Activated T-helper 1 cell treated with anti-CD3 and anti-CD28 coated beads, Interleukin-12 subunit alpha, Interleukin-12 subunit beta, Interleukin-2, Interleukin-4 antibody, amounts not matched to agents 30 ng/mL and 10 ng/mL and 1 ng/mL, durations not matched to agents 14 hours and 24 hours and 36 hours (primary cell): ENCODE measurements around the gene SPDEF. TPM values are rescaled to one million over a fixed set of nuclear protein-coding genes. Genes with fewer than 3 reads are reported as not detected.

Source experiments
- DNase-seq: peaks from one replicate; pipeline ENCODE4 v3.0.0; 2021; ENCODE audit warnings: low spot score
- H3K27ac Mint-ChIP-seq: one replicate; pipeline ENCODE4 v1.8.0; 2021; ENCODE audit warnings: mild to moderate bottlenecking, mixed read lengths
- H3K27me3 Mint-ChIP-seq: one replicate; pipeline ENCODE4 v1.8.0; 2022; ENCODE audit warnings: mild to moderate bottlenecking, moderate library complexity, mixed read lengths; ENCODE audit not compliant: insufficient read depth
- H3K36me3 Mint-ChIP-seq: one replicate; pipeline ENCODE4 v1.8.0; 2021; ENCODE audit warnings: low read depth, mixed read lengths
- H3K4me1 Mint-ChIP-seq: one replicate; pipeline ENCODE4 v1.8.0; 2021; ENCODE audit warnings: low read depth, mixed read lengths
- H3K4me3 Mint-ChIP-seq: one replicate; pipeline ENCODE4 v1.8.0; 2021; ENCODE audit warnings: mild to moderate bottlenecking, moderate library complexity, mixed read lengths
- H3K9me3 Mint-ChIP-seq: one replicate; pipeline ENCODE4 v1.8.0; 2021; ENCODE audit warnings: mixed read lengths
- intact Hi-C: fragments of 100-400 bp; cut with micrococcal nuclease; formaldehyde crosslinking; loops from one replicate; pipeline ENCODE4 v1.15.1; 2024
- total RNA-seq: library from RNA; stranded (reverse); gene quantifications from 2 replicates; pipeline ENCODE4 v1.2.3, GENCODE V29; 2022

SPDEF gene
- total RNA-seq, result not detected in 2 replicates

DNA sequence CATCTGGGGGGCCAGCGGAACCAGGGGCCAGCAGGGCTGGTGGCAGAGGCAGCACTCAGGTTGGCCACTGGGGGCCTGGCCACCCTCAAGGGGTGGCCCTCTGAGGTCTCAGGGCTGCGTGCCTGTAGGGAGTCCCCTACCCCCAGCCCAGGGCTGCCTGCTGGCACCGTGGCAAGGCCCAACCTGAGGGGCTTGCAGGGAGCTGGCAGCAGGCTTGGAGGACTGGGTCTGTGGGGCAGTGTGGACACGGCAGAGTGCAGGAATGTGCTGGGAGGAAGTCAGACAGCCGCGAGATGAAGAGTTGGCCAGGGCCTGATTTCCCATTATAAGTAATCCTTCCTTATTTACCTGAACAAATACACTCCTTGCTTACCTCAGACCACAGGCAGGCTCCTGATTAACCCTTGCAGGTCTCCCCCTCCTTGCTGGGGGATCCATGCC is at the start of gene SPDEF:
SPDEF (minus strand) TSS at position 299 of the 441 bp plus-strand sequence. CDS start 11,874 bp downstream, outside the sequence.
- Mint-ChIP-seq H3K36me3 (no peaks in the 10 kb centered on the region), H3K4me3 (no peak within 1 kb of the TSS), H3K27ac (no peak within 1 kb of the TSS), H3K27me3 (no peaks in the 10 kb centered on the region), H3K4me1 (peaks cover 5% of the 10 kb centered on the region), H3K9me3 (no peaks in the 10 kb centered on the region)
- no peak for DNase-seq
- intact Hi-C loops, result no loop called here

DNA sequence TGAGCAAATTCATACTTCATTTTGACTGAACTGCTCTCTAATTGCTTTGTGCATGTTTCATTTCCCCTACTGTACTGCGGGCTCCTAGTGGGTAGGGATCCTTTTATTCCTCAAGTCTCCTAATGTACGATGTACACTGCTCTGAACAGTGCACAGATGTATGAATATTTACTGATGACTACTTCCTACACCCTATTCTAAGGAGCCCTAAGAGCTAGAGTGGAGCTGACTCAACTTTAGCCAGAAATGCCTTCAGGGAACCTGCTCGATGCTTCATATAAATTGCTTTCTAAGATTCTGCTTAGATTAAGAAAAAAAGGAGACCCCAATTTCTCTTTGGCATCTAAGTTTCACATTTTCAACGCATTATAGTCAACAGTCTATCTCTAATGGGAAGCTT is 47.6 kb upstream of the SPDEF start:
- H3K27me3 Mint-ChIP-seq, result no peaks in the 10 kb centered on the region
- intact Hi-C loops, result no loop called here
- no peaks in the 10 kb centered on the region for H3K9me3 Mint-ChIP-seq
- no peak overlapping the region for H3K27ac Mint-ChIP-seq
- no peak for DNase-seq
- H3K36me3 Mint-ChIP-seq, result peaks cover 14% of the 10 kb centered on the region
- H3K4me3 Mint-ChIP-seq, result no peak overlapping the region
- H3K4me1 Mint-ChIP-seq, result peaks cover 12% of the 10 kb centered on the region

DNA sequence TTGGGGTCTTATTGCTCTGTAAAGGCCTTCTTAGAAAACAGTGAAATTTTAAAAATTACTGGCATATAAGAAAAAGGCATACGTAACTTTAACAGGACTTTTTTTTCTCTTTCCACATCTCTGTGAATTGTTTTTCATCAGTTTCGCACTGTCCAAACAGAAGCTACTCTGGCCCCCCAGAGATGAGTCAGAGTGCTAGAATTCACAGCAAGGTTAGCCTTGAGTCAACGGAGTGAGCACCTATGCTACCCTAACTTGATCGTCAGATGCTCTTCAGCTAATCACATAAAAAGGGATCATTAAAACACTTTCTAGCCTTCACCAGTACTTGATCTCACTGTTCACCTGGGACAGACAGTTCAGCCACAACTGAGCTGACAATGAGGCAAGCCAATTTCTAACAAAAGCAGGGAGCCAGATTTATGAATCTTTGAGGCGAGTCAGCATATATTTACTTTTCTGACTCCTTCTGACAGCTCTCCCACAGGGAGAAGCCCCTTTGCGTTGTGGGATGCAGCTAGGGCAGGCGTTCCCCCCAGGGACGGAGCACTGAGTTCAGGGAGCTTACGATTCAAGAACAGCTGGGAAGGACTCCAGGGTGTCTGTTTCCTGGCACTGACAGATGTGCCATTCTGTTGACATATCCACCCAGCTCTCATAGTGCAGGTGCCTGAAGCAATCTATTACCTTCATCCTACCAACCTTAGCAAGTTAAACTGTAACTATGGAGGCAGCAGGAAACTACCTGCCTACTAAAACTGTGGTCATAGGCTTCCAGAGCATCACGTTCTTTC is 46.4 kb upstream of the SPDEF start:
- H3K27ac Mint-ChIP-seq, result no peak overlapping the region
- peaks cover 14% of the 10 kb centered on the region for H3K36me3 Mint-ChIP-seq
- no peak for DNase-seq
- H3K27me3 Mint-ChIP-seq, result no peaks in the 10 kb centered on the region
- H3K9me3 Mint-ChIP-seq, result no peaks in the 10 kb centered on the region
- no peak overlapping the region for H3K4me3 Mint-ChIP-seq
- H3K4me1 Mint-ChIP-seq, result peaks cover 14% of the 10 kb centered on the region
- intact Hi-C loops, result no loop called here

DNA sequence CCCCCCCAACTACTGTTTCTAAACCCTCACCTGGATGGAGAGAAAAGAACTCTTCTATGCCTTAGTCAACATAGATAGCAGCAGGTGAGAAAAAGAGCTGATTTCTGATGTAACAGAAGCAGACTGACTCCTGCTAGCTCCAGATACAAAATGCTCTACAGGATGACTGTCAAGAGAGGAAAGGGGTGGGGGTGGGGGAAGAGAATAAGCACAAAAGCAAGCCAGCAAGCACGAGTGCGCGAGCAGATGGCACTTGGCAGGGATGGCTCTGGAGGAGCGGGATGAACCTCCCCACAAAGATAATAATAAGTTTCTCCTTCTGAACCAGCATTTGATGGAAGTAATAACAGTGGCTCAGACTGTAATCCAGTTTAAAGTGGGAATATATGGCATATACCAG is 45.6 kb upstream of the SPDEF start:
- H3K9me3 Mint-ChIP-seq, result no peaks in the 10 kb centered on the region
- H3K27ac Mint-ChIP-seq, result no peak overlapping the region
- DNase-seq, result no peak
- intact Hi-C loops, result no loop called here
- peaks cover 8% of the 10 kb centered on the region for H3K4me1 Mint-ChIP-seq
- H3K4me3 Mint-ChIP-seq, result no peak overlapping the region
- H3K27me3 Mint-ChIP-seq, result no peaks in the 10 kb centered on the region
- peaks cover 14% of the 10 kb centered on the region for H3K36me3 Mint-ChIP-seq

DNA sequence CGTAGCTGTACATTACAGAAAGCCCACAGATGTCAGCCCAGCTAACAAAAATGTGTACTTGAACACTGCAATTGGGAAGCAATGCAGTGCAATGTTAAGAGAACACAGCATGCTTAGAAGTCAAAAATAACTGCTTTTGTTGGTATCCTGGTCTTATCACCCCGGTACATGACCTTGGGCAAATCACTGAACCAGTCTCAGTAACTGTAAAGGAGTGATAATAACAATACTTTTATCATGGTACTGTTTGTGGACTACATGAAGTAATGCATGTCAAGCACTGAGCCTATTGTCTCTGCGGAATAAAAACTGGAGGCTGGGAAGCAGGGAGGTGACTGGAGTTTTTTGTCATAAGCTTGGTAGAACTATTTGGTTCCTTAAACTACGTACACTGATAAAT is 44.7 kb upstream of the SPDEF start:
- intact Hi-C loops, result no loop called here
- no peak overlapping the region for H3K4me3 Mint-ChIP-seq
- peaks cover 7% of the 10 kb centered on the region for H3K4me1 Mint-ChIP-seq
- no peak for DNase-seq
- H3K9me3 Mint-ChIP-seq, result no peaks in the 10 kb centered on the region
- H3K36me3 Mint-ChIP-seq, result peaks cover 6% of the 10 kb centered on the region
- H3K27me3 Mint-ChIP-seq, result no peaks in the 10 kb centered on the region
- no peak overlapping the region for H3K27ac Mint-ChIP-seq

DNA sequence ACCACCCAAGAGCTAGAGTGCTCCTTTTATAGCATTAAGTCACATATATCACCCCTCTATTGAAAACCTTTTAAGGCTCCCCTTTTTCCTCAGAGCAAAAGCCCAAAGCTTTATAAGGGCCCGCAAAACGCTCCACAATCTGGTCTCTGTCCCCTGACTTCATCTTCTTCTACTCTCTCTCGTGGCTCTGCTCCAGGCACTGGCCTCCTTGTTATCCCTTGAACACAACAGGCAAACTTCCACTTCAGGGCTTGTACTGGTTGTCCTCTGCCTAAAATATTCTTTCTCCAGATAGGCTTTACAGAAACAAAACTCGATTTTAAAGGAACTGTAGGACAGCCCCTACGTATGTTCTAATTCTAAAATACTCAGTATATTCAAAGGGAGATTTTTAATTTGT is 44.0 kb upstream of the SPDEF start:
- no peaks in the 10 kb centered on the region for H3K27me3 Mint-ChIP-seq
- intact Hi-C loops, result no loop called here
- no peak for DNase-seq
- H3K27ac Mint-ChIP-seq, result no peak overlapping the region
- H3K36me3 Mint-ChIP-seq, result peaks cover 5% of the 10 kb centered on the region
- H3K9me3 Mint-ChIP-seq, result no peaks in the 10 kb centered on the region
- H3K4me1 Mint-ChIP-seq, result peaks cover 7% of the 10 kb centered on the region
- no peak overlapping the region for H3K4me3 Mint-ChIP-seq

DNA sequence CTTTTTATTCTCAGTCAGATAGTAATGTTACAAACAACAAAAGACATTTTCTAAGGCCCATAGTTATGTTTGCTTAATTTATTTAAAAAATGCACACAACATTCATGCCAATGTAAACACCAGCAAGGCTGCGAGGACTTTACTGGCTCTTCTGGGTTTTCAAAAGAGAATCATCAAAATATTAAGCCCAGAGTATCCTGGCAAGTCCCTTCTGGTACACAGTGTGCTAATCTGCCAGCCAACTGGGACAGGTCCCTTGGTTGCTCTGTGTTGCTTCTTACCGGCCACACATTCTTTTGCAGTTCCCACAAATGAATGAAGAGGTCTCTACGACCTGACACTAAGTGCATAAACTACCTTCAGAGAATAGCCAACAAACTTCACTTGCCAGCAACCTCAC is 42.6 kb upstream of the SPDEF start:
- no peak overlapping the region for H3K4me3 Mint-ChIP-seq
- no peak for DNase-seq
- intact Hi-C loops, result no loop called here
- H3K36me3 Mint-ChIP-seq, result peaks cover 5% of the 10 kb centered on the region
- H3K27me3 Mint-ChIP-seq, result no peaks in the 10 kb centered on the region
- no peaks in the 10 kb centered on the region for H3K9me3 Mint-ChIP-seq
- no peak overlapping the region for H3K27ac Mint-ChIP-seq
- H3K4me1 Mint-ChIP-seq, result peaks cover 7% of the 10 kb centered on the region

DNA sequence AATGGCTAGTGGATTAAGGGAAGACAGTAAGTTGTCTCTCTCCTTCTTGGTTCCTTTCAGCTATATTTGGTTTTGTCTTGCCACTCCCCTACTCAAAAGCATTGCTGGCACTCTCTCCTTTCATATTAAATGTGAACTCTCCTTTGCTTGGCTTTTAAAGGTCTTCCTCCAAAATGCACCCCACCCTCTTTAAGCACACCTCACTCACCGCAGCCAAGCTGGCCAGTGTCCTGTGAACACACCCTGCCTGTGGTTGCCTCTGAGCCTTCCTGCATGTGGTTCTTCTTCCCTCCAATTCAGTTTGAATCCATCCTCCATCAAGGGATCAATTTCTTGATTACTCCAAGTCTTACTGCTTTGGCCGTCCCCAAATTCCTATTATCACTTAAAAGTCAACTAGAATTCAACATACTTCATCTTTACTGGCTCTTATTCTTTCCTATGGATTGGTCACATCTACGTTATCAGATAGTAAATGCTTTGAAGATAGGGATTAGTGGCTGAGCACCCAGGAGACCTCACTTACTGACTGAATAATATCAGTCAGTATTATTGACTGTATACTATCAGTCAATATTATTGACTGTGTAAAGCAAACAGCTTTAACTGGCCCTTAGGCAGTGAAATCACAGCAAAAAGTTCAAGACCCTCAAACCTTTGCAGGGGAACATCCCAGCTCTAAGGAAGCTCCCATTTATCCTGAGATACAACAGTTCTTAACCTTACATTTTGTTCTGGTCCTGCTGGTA is 41.6 kb upstream of the SPDEF start:
- Mint-ChIP-seq H3K9me3 (no peaks in the 10 kb centered on the region), H3K27me3 (no peaks in the 10 kb centered on the region), H3K36me3 (peaks cover 5% of the 10 kb centered on the region), H3K4me3 (no peak overlapping the region), H3K27ac (no peak overlapping the region), H3K4me1 (peaks cover 7% of the 10 kb centered on the region)
- DNase-seq, result no peak
- intact Hi-C loops, result no loop called here

DNA sequence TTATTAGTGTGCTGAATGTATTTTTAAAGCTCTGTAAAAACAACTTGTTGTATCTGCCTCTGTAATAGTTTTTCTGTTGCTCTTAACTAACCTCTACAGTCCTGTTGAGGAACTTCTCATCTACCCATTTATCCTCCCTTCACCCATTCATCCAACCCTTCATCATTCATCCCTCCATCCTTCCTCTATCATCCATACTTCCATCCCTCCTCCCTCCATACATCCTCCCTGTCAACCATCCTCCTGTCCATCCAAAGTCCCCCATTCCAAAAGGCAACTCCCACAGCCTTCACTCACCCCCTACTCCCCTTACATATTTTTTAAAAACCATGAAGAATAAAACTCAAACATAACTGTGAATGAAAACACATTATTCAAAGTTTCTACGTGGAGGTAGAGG is 40.7 kb upstream of the SPDEF start:
- Mint-ChIP-seq H3K36me3 (peaks cover 5% of the 10 kb centered on the region), H3K4me1 (peaks cover 12% of the 10 kb centered on the region), H3K4me3 (no peak overlapping the region), H3K27ac (no peak overlapping the region), H3K27me3 (no peaks in the 10 kb centered on the region), H3K9me3 (no peaks in the 10 kb centered on the region)
- intact Hi-C loops, result no loop called here
- DNase-seq, result no peak

DNA sequence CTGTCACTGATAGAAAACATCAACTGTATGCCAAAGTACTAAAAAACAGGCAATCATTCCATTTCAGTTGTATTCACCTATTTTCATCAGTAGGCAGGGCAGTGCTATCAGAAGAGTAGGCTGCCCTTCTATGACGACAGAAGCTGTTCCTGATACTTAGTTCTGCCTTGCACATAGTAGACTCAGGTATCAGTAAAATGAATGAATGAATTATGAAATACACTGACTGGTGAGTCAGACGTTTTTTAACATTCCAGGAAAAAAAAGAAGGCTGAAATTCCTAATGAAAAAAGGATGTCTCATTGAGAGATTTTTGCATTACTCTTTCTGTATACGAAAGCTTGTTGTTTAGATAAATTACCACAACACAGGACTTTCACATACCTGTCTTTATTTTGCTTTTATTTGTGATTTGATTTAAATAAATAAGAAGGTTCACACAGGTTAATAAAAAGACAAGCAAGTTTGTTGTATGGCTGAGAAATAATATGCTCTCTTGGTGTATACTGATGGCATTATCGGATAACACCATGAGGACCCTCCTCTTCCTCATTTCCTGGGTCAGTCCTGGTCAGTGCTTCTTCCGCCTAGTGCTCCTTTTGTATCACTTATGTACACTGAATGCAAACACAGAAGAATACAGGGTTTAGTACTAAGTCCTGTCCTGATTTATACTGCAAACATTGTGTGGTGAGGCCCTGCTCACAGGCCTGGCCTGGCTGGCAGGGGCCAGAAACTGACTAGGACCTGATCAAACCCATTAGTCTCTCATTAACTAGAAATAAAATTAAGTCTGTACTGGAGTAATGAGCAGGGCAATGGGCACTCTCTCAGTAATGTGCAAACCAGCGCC is 39.4 kb upstream of the SPDEF start:
- Mint-ChIP-seq H3K27me3 (no peaks in the 10 kb centered on the region), H3K9me3 (no peaks in the 10 kb centered on the region), H3K4me1 (peaks cover 14% of the 10 kb centered on the region), H3K36me3 (peaks cover 4% of the 10 kb centered on the region), H3K4me3 (no peak overlapping the region), H3K27ac (no peak overlapping the region)
- DNase-seq, result no peak
- intact Hi-C loops, result no loop called here

DNA sequence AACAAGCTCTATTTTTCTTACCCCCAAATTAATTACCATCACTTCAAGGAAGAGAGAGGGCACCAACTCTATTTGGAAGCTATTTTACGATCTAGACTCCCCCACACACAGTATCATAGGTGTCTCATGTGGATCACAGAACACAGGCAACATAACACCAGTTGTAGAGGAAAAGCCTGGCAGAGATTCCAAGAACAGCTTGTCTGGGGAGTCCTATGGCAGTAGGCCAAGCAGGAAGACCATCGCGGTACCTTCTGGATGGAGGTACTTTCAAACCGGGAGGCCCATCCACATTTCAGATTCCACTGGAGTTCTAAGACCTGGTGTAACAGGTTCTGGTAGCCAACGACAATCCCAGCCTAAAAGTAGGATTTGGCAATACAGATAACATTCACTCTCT is 37.6 kb upstream of the SPDEF start:
- Mint-ChIP-seq H3K9me3 (no peaks in the 10 kb centered on the region), H3K4me3 (no peak overlapping the region), H3K27me3 (no peaks in the 10 kb centered on the region), H3K36me3 (peaks cover 7% of the 10 kb centered on the region), H3K4me1 (peaks cover 14% of the 10 kb centered on the region), H3K27ac (no peak overlapping the region)
- no peak for DNase-seq
- intact Hi-C loops, result no loop called here

DNA sequence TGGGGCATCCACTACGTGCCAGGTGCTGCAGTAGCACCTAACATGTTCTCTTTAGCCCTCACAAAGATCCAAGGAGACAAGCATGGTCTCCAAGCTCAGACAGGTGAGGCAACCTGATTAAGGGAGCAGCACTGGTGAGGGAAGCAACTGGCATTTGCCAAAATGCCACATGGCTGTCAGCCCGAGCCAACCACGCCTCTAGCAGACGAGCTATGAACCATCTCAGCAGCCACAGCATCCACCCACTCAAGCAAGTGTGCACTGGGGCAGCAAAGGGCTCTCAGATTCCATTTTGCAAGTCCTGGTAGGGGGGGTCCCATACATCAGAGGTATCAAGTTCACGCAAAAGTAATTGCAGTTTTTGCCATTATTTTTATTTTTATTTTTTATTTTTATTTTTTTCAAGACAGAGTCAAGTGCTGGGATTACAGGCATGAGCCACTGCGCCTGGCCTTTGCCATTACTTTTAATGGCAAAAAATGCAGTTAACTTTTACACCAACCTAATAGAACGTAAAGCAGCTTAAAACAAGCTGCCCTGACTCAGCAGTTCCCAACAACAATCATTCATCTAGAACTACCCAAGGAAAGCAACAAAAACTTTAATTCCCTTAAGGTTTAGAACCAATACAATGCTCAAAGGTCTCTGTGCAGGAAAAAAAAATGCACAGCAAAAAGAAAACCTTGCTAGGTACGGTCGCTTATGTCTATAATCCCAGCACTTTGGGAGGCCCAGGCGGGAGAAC is 36.3 kb upstream of the SPDEF start:
- peaks cover 7% of the 10 kb centered on the region for H3K4me1 Mint-ChIP-seq
- H3K27ac Mint-ChIP-seq, result no peak overlapping the region
- intact Hi-C loops, result no loop called here
- H3K9me3 Mint-ChIP-seq, result no peaks in the 10 kb centered on the region
- H3K27me3 Mint-ChIP-seq, result no peaks in the 10 kb centered on the region
- DNase-seq, result no peak
- H3K36me3 Mint-ChIP-seq, result peaks cover 7% of the 10 kb centered on the region
- H3K4me3 Mint-ChIP-seq, result no peak overlapping the region
